AG04450 (cell line): ENCODE data around the gene STBD1. TPM values are rescaled to one million over a fixed set of nuclear protein-coding genes. Genes with fewer than 3 reads are reported as not detected.

Experiments used
- CTCF ChIA-PET: fragments of 300-600, 350-600 bp; formaldehyde crosslinking; extraction: SDS; loops from one replicate; lab custom pipeline; 2022; ENCODE audit warnings: antibody characterized with exemption, inconsistent platforms; lab: Charles Lee
- POLR2A ChIA-PET: fragments of 350-600 bp; formaldehyde crosslinking; extraction: SDS; loops from one replicate; lab custom pipeline; 2021; ENCODE audit warnings: antibody characterized with exemption, inconsistent platforms; lab: Yijun Ruan, JAX
- DNase-seq: peaks from one replicate; pipeline ENCODE4 v3.0.0-alpha.2; 2011; ENCODE audit warnings: low read depth, low spot score
- H3K27ac ChIP-seq: one replicate; pipeline ENCODE4 v1.5.1; 2012; ENCODE audit warnings: low read depth, low read length, control low read depth
- H3K27me3 ChIP-seq: one replicate; pipeline ENCODE4 v1.6.0; 2012; ENCODE audit warnings: low read length; ENCODE audit not compliant: control insufficient read depth, insufficient read depth
- H3K4me3 ChIP-seq: 2 replicates; pipeline ENCODE4 v1.5.1; 2011; ENCODE audit warnings: mild to moderate bottlenecking, low read depth, low read length, control low read depth
- H3K9me3 ChIP-seq: 2 replicates; pipeline ENCODE4 v1.5.1; 2012; ENCODE audit warnings: low read length; ENCODE audit not compliant: control insufficient read depth, insufficient read depth
- CTCF ChIP-seq: IDR thresholded peaks from 2 replicates; pipeline ENCODE4 v1.5.1; 2011; ENCODE audit warnings: low read depth, low read length, control low read depth, inconsistent platforms
- polyA plus RNA-seq: library from polyadenylated mRNA; depleted of rRNA; stranded (reverse); fragments of >200 nt; gene quantifications from 2 replicates; pipeline ENCODE4 v1.2.3, GENCODE V29; 2011

Gene STBD1
- polyA plus RNA-seq, 1 experiment, result 0.69 TPM

- peaks cover 16% of the 10 kb centered on the region for H3K27me3 ChIP-seq
- H3K27ac ChIP-seq, result no peak overlapping the region
- CTCF ChIA-PET, result no interaction called here
- H3K9me3 ChIP-seq, result no peaks in the 10 kb centered on the region
- POLR2A ChIA-PET, result no interaction called here
- DNase-seq, result no peak
- H3K4me3 ChIP-seq, result no peak overlapping the region
- no peak for TF ChIP-seq CTCF
Measured at GRCh38 chr4:76265631-76266218, 40.8 kb upstream of the STBD1 start.

- Histone ChIP-seq H3K27ac (no peak overlapping the region), H3K4me3 (no peak overlapping the region), H3K27me3 (peaks cover 19% of the 10 kb centered on the region), H3K9me3 (no peaks in the 10 kb centered on the region)
- DNase-seq, result no peak
- TF ChIP-seq CTCF, result no peak
- ChIA-PET POLR2A (no interaction called here), CTCF (interaction anchor here (1.1 kb wide), 1 partner anchor 87 kb away, joined by 3 read pairs; no protein-coding TSS in a partner anchor)
Measured at GRCh38 chr4:76266627-76267026, 39.9 kb upstream of the STBD1 start.

GRCh38 chr4:76267811-76268210 lies 38.7 kb upstream of the STBD1 start:
- no peak for DNase-seq
- no peak overlapping the region for H3K4me3 ChIP-seq
- H3K27me3 ChIP-seq, result peaks cover 16% of the 10 kb centered on the region
- H3K27ac ChIP-seq, result no peak overlapping the region
- ChIA-PET CTCF (no interaction called here), POLR2A (no interaction called here)
- H3K9me3 ChIP-seq, result no peaks in the 10 kb centered on the region
- TF ChIP-seq CTCF, result no peak

GRCh38 chr4:76270244-76271175 lies 36.0 kb upstream of the STBD1 start:
- no peak overlapping the region for H3K4me3 ChIP-seq
- no peak overlapping the region for H3K27ac ChIP-seq
- ChIA-PET CTCF (no interaction called here), POLR2A (no interaction called here)
- TF ChIP-seq CTCF, result no peak
- peaks cover 18% of the 10 kb centered on the region for H3K27me3 ChIP-seq
- no peak for DNase-seq
- H3K9me3 ChIP-seq, result no peaks in the 10 kb centered on the region

- ChIA-PET CTCF (no interaction called here), POLR2A (no interaction called here)
- no peak for TF ChIP-seq CTCF
- H3K27ac ChIP-seq, result no peak overlapping the region
- H3K27me3 ChIP-seq, result peaks cover 15% of the 10 kb centered on the region
- H3K4me3 ChIP-seq, result no peak overlapping the region
- no peaks in the 10 kb centered on the region for H3K9me3 ChIP-seq
- DNase-seq, result no peak
Measured at GRCh38 chr4:76271248-76271647, 35.3 kb upstream of the STBD1 start.
